Vagina (tissue), 2 donors: ENCODE results near the gene SERPINB7. TPM values are rescaled to one million over a fixed set of nuclear protein-coding genes. Genes with fewer than 3 reads are reported as not detected.
A peak's percentile ranks its signal among the peaks of the same experiment; 100 is the strongest.

Source experiments
- DNase-seq, 2 donors: peaks; one replicate each; pipeline ENCODE4 v3.0.0-alpha.2; 2017; ENCODE audit errors: extremely low spot score in 2 of 2
- H3K27ac ChIP-seq: fragments of 200-600 bp; sonication (generic); one replicate; pipeline ENCODE4 v1.5.1; 2019
- H3K27me3 ChIP-seq: fragments of 200-600 bp; sonication (generic); one replicate; pipeline ENCODE4 v1.5.1; 2019
- H3K36me3 ChIP-seq, 2 donors: fragments of 200-600 bp; sonication (generic); one replicate each; pipeline ENCODE4 v1.5.1; 2017 to 2019
- H3K4me1 ChIP-seq: fragments of 200-600 bp; sonication (generic); one replicate; pipeline ENCODE4 v1.5.1; 2019
- H3K4me3 ChIP-seq, 2 donors: fragments of 200-600 bp; sonication (generic); 1 replicate in 1 of 2; 2 replicates in 1 of 2; pipeline ENCODE4 v1.5.1; 2016 to 2019
- H3K9me3 ChIP-seq: fragments of 200-600 bp; sonication (generic); one replicate; pipeline ENCODE4 v1.5.1; 2019
- POLR2A ChIP-seq, 2 donors: fragments of 450-650 bp; IDR thresholded peaks; one replicate each; pipeline ENCODE4 v1.6.1; 2017; ENCODE audit warnings: antibody characterized with exemption in 2 of 2, mild to moderate bottlenecking in 2 of 2, moderate library complexity in 2 of 2
- POLR2AphosphoS5 ChIP-seq, 2 donors: sonication (generic); formaldehyde crosslinking; IDR thresholded peaks; one replicate each; pipeline ENCODE4 v1.9.0; 2017; ENCODE audit warnings: antibody characterized with exemption in 2 of 2, mild to moderate bottlenecking in 2 of 2, low read depth in 1 of 2; ENCODE audit not compliant: insufficient read depth in 1 of 2
- intact Hi-C: fragments of 100-400 bp; cut with DNase I; formaldehyde crosslinking; loops from one replicate; pipeline ENCODE4 v1.15.1; 2023
- total RNA-seq: library from RNA; depleted of rRNA; stranded (reverse); fragments of >200 nt; gene quantifications from one replicate; pipeline ENCODE4 v1.2.3, GENCODE V29; 2016
- TF ChIP-seq, protein P1 (sequence below), 3 experiments: fragments of 450-650 bp in 2 of 3; fragments of 200-600 bp in 1 of 3; sonication (generic) in 1 of 3; IDR thresholded peaks; one replicate each; pipeline ENCODE4 v1.5.1; 2017 to 2019; ENCODE audit warnings: antibody characterized with exemption in 3 of 3, mild to moderate bottlenecking in 2 of 3, moderate library complexity in 2 of 3

SERPINB7 gene
- 0.49 TPM for total RNA-seq

- H3K27me3 ChIP-seq = no peaks in the 10 kb centered on the region
- H3K36me3 ChIP-seq = no peaks in the 10 kb centered on the region
- no peak for DNase-seq
- H3K4me1 ChIP-seq = peaks cover 4% of the 10 kb centered on the region
- H3K4me3 ChIP-seq = no peak within 1 kb of the TSS
- intact Hi-C loops = no loop called here
- TF ChIP-seq POLR2AphosphoS5 (IDR thresholded peaks at IDR 0.05; ENCODE audit: insufficient read depth in 1 of 2, low read depth in 1 of 2) (peak in 1 of 2 donors; percentile 32), POLR2A (IDR thresholded peaks at IDR 0.05) (no peak)
- TF ChIP-seq, protein P1, sequence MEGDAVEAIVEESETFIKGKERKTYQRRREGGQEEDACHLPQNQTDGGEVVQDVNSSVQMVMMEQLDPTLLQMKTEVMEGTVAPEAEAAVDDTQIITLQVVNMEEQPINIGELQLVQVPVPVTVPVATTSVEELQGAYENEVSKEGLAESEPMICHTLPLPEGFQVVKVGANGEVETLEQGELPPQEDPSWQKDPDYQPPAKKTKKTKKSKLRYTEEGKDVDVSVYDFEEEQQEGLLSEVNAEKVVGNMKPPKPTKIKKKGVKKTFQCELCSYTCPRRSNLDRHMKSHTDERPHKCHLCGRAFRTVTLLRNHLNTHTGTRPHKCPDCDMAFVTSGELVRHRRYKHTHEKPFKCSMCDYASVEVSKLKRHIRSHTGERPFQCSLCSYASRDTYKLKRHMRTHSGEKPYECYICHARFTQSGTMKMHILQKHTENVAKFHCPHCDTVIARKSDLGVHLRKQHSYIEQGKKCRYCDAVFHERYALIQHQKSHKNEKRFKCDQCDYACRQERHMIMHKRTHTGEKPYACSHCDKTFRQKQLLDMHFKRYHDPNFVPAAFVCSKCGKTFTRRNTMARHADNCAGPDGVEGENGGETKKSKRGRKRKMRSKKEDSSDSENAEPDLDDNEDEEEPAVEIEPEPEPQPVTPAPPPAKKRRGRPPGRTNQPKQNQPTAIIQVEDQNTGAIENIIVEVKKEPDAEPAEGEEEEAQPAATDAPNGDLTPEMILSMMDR (IDR thresholded peaks at IDR 0.05) = no peak
- no peak within 1 kb of the TSS for H3K27ac ChIP-seq
- no peaks in the 10 kb centered on the region for H3K9me3 ChIP-seq
Measured at GRCh38 chr18:63775166-63775730, at the start of gene SERPINB7. Gene SERPINB7, plus strand, starts transcription at chr18:63775418. Its CDS starts 6,955 bp downstream, at chr18:63782373.

GRCh38 chr18:63725682-63726480 lies 49.3 kb upstream of the SERPINB7 start:
- DNase-seq = no peak

DNA sequence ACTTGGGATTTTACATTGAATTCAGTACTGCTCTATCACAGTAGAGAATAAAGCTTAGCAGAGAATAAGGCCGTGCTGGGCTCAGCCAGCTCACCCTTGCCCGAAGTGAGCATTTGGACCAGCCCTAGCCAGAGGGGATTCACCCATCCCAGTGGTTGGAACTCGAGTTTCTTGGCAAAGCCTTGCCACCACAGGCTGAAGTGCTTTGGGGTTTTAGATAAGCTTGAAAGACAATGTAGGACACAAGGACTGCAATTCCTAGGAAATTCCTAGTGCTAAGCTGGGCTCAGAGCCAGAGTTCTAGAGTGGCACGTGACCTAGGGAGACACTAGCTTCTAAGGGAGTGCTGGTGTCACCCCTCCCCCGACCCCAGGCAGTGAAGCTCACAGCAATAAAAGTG lies 44.4 kb upstream of the SERPINB7 start:
- Histone ChIP-seq H3K9me3 (no peaks in the 10 kb centered on the region), H3K36me3 (no peaks in the 10 kb centered on the region), H3K4me1 (no peaks in the 10 kb centered on the region), H3K4me3 (no peak overlapping the region), H3K27ac (no peak overlapping the region), H3K27me3 (no peaks in the 10 kb centered on the region)
- intact Hi-C loops = no loop called here
- TF ChIP-seq POLR2A (IDR thresholded peaks at IDR 0.05) (no peak), POLR2AphosphoS5 (IDR thresholded peaks at IDR 0.05; ENCODE audit: insufficient read depth in 1 of 2, low read depth in 1 of 2) (no peak)
- DNase-seq = no peak

More at GRCh38 chr18:63725682-63726480, 49.3 kb upstream of the SERPINB7 start:
- no peaks in the 10 kb centered on the region for H3K4me1 ChIP-seq
- H3K9me3 ChIP-seq = no peaks in the 10 kb centered on the region
- intact Hi-C loops = no loop called here
- TF ChIP-seq, protein P1 (IDR thresholded peaks at IDR 0.05) = no peak
- TF ChIP-seq POLR2AphosphoS5 (IDR thresholded peaks at IDR 0.05; ENCODE audit: insufficient read depth in 1 of 2, low read depth in 1 of 2) (no peak), POLR2A (IDR thresholded peaks at IDR 0.05) (no peak)
- no peaks in the 10 kb centered on the region for H3K36me3 ChIP-seq
- H3K4me3 ChIP-seq = no peak overlapping the region
- H3K27me3 ChIP-seq = no peaks in the 10 kb centered on the region
- no peak overlapping the region for H3K27ac ChIP-seq

- Histone ChIP-seq H3K4me1 (no peaks in the 10 kb centered on the region), H3K36me3 (no peaks in the 10 kb centered on the region), H3K27me3 (no peaks in the 10 kb centered on the region), H3K9me3 (no peaks in the 10 kb centered on the region), H3K4me3 (no peak overlapping the region), H3K27ac (no peak overlapping the region)
- TF ChIP-seq POLR2AphosphoS5 (IDR thresholded peaks at IDR 0.05; ENCODE audit: insufficient read depth in 1 of 2, low read depth in 1 of 2) (no peak), POLR2A (IDR thresholded peaks at IDR 0.05) (no peak)
- TF ChIP-seq, protein P1 (IDR thresholded peaks at IDR 0.05) = no peak
- intact Hi-C loops = no loop called here
- no peak for DNase-seq
Measured at GRCh38 chr18:63731215-63731614, 44.0 kb upstream of the SERPINB7 start.

- Histone ChIP-seq H3K27ac (no peak overlapping the region), H3K9me3 (no peaks in the 10 kb centered on the region), H3K4me1 (no peaks in the 10 kb centered on the region), H3K27me3 (no peaks in the 10 kb centered on the region), H3K4me3 (no peak overlapping the region), H3K36me3 (no peaks in the 10 kb centered on the region)
- no peak for DNase-seq
- intact Hi-C loops = no loop called here
- peak in 1 of 2 donors; percentile 55 for TF ChIP-seq POLR2AphosphoS5 (IDR thresholded peaks at IDR 0.05; ENCODE audit: insufficient read depth in 1 of 2, low read depth in 1 of 2)
- TF ChIP-seq, protein P1 (IDR thresholded peaks at IDR 0.05) = no peak
- TF ChIP-seq POLR2A (IDR thresholded peaks at IDR 0.05) = no peak
Measured at GRCh38 chr18:63736876-63737275, 38.3 kb upstream of the SERPINB7 start.
